Activated CD8-positive, alpha-beta T cell treated with anti-CD3 and anti-CD28 coated beads, Interleukin-2, amount 10 ng/mL, durations not matched to agents 7 days and 5 days (primary cell): ENCODE measurements around the gene ZNF664. TPM values are rescaled to one million over a fixed set of nuclear protein-coding genes. Genes with fewer than 3 reads are reported as not detected.

Source experiments
- ATAC-seq: fragments of 150-1000 bp; cut with Tn5 transposase; one replicate; pipeline ENCODE4 v1.10.0; 2021; ENCODE audit warnings: moderate library complexity
- CTCF ChIA-PET: fragments of 350-600 bp; sonication (Branson Sonifier 250); formaldehyde crosslinking; loops from one replicate; lab custom pipeline; 2021; ENCODE audit warnings: antibody characterized with exemption; lab: Charles Lee
- POLR2A ChIA-PET: fragments of 350-600 bp; sonication (Branson Sonifier 250); formaldehyde crosslinking; loops from one replicate; lab custom pipeline; 2021; ENCODE audit warnings: antibody characterized with exemption; lab: Charles Lee
- DNase-seq: peaks from one replicate; pipeline ENCODE4 v3.0.0-alpha.2; 2020
- H3K27ac Mint-ChIP-seq: one replicate; pipeline ENCODE4 v1.8.0; 2021; ENCODE audit warnings: mild to moderate bottlenecking, mixed read lengths
- H3K27me3 Mint-ChIP-seq: one replicate; pipeline ENCODE4 v1.8.0; 2021; ENCODE audit warnings: low read depth, mixed read lengths
- H3K36me3 Mint-ChIP-seq: one replicate; pipeline ENCODE4 v1.8.0; 2021; ENCODE audit warnings: low read depth, mixed read lengths
- H3K4me1 Mint-ChIP-seq: one replicate; pipeline ENCODE4 v1.8.0; 2021; ENCODE audit warnings: low read depth, mixed read lengths
- H3K4me3 Mint-ChIP-seq: one replicate; pipeline ENCODE4 v1.8.0; 2021; ENCODE audit warnings: mild to moderate bottlenecking, mixed read lengths
- H3K9me3 Mint-ChIP-seq: one replicate; pipeline ENCODE4 v1.8.0; 2022; ENCODE audit warnings: mixed read lengths; ENCODE audit not compliant: insufficient read depth
- total RNA-seq, 2 experiments: library from RNA; stranded (reverse); gene quantifications; one replicate each; pipeline ENCODE4 v1.2.3, GENCODE V29; 2021

ZNF664 gene
- total RNA-seq, 2 experiments from 2014 or later = 39.8 to 41.4 TPM

DNA sequence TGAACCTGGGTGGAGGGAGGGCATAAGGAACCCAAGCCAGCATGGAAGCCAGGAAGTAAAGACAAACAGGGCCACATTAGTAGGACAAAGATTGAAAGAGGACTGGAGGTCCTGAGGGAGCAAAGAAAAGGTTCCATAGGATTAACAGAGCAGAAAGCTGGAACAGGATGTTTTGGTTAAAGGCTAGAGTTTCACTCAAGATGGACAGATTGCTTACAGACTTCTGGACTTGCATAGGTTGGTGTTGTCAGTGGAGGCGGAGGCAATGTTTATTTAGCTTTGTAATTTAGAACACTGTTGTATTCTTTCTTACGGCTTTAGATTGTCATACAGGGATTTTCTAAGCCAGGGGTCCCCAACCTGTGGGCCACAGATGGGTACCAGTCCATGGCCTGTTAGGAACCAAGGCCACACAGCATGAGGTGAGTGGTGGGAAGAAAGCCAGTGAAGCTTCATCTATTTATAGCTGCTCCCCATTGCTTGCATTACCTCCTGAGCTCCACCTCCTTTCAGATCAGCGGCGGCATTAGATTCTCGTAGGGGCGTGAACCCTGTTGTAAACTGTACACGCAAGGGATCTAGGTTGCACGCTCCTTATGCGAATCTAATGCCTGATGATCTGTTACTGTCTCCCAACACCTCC lies 31.3 kb downstream of the ZNF664 start:
- Mint-ChIP-seq H3K4me3 (no peak overlapping the region), H3K27ac (no peak overlapping the region), H3K4me1 (peaks cover 27% of the 10 kb centered on the region), H3K9me3 (no peaks in the 10 kb centered on the region), H3K36me3 (peaks cover 8% of the 10 kb centered on the region), H3K27me3 (no peaks in the 10 kb centered on the region)
- ChIA-PET POLR2A (interaction anchor here (0.6 kb wide), 2 partner anchors 47 to 259 kb away, joined by 3 read pairs; no protein-coding TSS in a partner anchor), CTCF (no interaction called here)
- ATAC-seq (no peak), DNase-seq (no peak)

DNA sequence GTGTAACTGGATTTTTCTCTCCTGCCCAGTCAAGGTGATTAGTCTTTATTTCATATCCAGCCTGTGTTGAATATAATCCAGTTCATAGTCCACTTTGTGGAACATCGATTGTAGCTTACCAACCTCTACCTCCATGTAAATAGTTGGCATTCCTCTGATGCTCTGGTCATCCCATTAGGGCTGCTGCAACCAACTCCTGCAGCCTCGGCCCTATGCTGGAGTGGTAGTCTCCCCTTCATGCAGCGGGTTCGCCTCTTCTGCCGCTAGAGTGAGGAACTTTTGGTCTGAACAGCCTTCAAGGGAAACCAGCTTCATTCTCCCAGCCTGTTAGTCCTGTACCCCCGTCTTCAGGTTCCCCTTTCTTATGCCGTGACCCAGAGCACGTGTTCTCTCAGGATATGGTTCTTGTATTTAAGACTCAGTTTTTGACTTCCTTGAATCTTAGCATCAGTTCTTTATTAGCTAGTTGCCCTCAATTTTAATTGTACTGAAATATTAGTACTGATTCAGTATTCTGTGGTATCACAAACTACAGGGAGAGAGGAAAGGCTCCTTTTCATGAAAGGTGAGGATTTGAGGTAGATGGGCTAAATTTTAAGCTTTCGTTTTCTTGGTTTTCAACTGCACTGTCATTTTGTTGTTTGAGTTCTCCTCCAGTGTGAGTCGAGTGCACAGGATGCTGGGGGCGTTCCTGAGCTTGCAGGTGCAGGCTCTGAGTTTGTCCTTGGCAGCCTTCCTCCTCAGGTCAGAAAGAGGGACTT lies 33.2 kb downstream of the ZNF664 start:
- peaks cover 33% of the 10 kb centered on the region for H3K4me1 Mint-ChIP-seq
- peaks cover 14% of the 10 kb centered on the region for H3K36me3 Mint-ChIP-seq
- ChIA-PET POLR2A (interaction anchor here (0.6 to 1.2 kb wide), 4 partner anchors 9 to 152 kb away, joined by 3 read pairs; no protein-coding TSS in a partner anchor), CTCF (interaction anchor here (0.6 to 1.7 kb wide), 10 partner anchors 10 to 768 kb away, joined by 3 to 11 read pairs (median 3); no protein-coding TSS in a partner anchor)
- DNase-seq (peak; percentile 53), ATAC-seq (peak; percentile 76)
- peak overlapping the region; percentile 80 for H3K27ac Mint-ChIP-seq
- no peaks in the 10 kb centered on the region for H3K9me3 Mint-ChIP-seq
- peak overlapping the region; percentile 32 for H3K4me3 Mint-ChIP-seq
- H3K27me3 Mint-ChIP-seq = no peaks in the 10 kb centered on the region

DNA sequence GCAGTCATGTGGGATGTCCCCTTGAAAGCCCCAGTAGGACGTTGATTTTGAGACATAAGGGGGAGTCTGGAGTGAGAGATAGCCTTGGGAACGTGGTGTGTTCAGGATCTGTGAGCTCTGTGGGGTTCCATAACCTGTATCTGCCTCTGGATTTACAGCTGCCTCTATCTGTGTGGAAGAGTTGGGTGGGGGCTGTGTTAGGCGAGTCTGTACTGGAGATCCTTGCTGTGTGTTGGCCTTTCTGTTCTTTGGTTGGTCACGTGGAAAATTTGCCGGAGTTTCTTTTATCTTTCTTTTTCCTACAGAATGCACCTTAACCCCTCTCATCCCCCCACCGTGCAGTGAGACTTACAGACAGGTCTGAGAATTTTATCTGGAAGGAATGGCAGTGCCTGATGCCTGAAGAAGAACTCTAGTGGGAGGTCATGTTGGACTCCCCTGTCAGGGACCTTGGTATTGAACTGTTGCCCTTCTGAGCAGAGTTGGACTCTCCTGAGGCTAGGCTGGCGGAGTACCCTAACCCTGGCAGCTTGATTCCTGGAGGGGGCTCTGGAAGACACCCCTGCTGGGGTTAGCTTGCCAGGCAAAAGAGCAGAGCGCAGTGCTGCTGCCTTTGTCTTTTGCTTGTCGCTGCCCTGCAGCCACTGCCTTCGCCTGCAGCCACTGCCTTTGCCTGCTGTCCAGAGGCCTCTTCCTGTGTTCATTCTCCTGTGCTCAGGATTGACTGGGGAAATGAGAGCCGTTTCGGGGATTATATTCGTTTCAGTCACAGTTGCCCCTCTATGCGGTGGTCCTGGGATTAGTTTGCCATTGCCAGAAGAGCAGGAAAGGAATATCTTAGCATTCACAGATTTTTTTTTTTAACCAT lies 34.1 kb downstream of the ZNF664 start:
- no peak for ATAC-seq
- DNase-seq = no peak
- no peaks in the 10 kb centered on the region for H3K9me3 Mint-ChIP-seq
- H3K4me3 Mint-ChIP-seq = peak overlapping the region; percentile 32
- H3K27me3 Mint-ChIP-seq = no peaks in the 10 kb centered on the region
- H3K4me1 Mint-ChIP-seq = peaks cover 33% of the 10 kb centered on the region
- ChIA-PET POLR2A (interaction anchor here (0.6 to 1.2 kb wide), 4 partner anchors 8 to 151 kb away, joined by 3 read pairs; no protein-coding TSS in a partner anchor), CTCF (interaction anchor here (0.6 to 1.7 kb wide), 9 partner anchors 10 to 767 kb away, joined by 3 to 11 read pairs (median 3); no protein-coding TSS in a partner anchor)
- H3K27ac Mint-ChIP-seq = peak overlapping the region; percentile 80
- peaks cover 21% of the 10 kb centered on the region for H3K36me3 Mint-ChIP-seq

DNA sequence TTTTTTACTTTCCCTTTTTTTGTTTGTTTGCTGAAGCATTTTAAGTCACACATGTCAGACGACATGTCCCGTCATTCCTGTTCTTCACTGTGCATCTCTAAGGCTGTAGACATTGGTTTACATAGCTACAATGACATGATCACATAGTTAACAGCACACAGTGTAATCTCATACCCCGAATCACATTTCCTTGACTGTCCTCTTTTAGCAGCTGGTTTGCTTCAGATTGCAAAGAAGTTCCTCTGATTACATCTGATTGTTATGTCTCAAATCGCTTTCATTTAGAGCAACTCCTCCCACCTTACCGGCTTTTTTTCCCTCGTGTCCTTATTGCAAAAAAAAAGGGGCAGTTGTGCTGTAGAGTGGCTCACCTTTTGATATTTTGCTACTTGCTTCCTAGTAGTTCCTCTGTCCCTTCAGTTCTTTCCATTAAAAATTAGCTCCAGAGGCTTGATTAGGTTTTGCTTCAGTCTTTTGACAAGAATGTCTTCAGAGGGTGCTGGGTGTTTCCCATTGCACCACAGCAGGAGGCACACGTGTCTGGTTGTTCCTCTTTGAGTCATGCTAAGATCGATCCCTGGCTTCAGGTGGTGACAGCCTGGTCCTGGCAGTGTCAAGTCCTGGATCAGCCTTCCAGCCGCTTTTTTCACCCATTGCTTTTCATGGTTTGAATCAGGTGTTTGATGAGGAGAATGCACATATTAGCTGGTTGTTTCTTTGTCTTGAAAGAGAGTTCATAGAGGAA lies 35.0 kb downstream of the ZNF664 start:
- Mint-ChIP-seq H3K4me3 (no peak overlapping the region), H3K4me1 (peaks cover 33% of the 10 kb centered on the region), H3K36me3 (peaks cover 27% of the 10 kb centered on the region), H3K9me3 (no peaks in the 10 kb centered on the region), H3K27ac (no peak overlapping the region), H3K27me3 (no peaks in the 10 kb centered on the region)
- ChIA-PET POLR2A (interaction anchor here (0.7 to 1.3 kb wide), 2 partner anchors 10 to 314 kb away, joined by 3 read pairs; no protein-coding TSS in a partner anchor), CTCF (interaction anchor here (1.4 to 1.5 kb wide), 2 partner anchors 24 to 102 kb away, joined by 5 to 8 read pairs; no protein-coding TSS in a partner anchor)
- ATAC-seq (no peak), DNase-seq (no peak)

DNA sequence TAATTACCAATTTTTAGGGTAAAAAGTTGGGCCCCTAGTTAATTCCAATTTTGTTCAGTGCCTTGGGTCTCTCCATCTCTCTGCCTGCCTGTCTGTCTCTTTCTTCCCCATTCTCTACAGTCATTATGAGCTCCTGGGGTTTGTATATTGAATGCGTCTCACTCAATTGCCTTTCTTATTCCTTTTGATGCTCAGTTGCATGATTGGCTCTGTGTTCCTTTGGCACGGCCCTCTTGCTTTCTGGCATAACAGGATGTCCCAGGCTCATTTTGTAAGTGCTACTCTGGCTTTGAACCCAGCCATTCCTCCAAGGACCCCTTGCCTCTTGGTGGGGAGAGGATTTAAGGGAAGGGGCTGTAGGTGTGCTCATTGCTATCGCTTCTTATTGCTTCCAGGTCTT lies 35.6 kb downstream of the ZNF664 start:
- ATAC-seq (no peak), DNase-seq (no peak)
- H3K4me3 Mint-ChIP-seq = no peak overlapping the region
- CTCF ChIA-PET = interaction anchor here (1.4 to 1.5 kb wide), 2 partner anchors 24 to 103 kb away, joined by 5 to 8 read pairs; no protein-coding TSS in a partner anchor
- no peaks in the 10 kb centered on the region for H3K27me3 Mint-ChIP-seq
- peaks cover 33% of the 10 kb centered on the region for H3K4me1 Mint-ChIP-seq
- no peaks in the 10 kb centered on the region for H3K9me3 Mint-ChIP-seq
- no peak overlapping the region for H3K27ac Mint-ChIP-seq
- peaks cover 27% of the 10 kb centered on the region for H3K36me3 Mint-ChIP-seq
- POLR2A ChIA-PET = interaction anchor here (0.7 to 1.3 kb wide), 2 partner anchors 10 to 313 kb away, joined by 3 read pairs; no protein-coding TSS in a partner anchor

DNA sequence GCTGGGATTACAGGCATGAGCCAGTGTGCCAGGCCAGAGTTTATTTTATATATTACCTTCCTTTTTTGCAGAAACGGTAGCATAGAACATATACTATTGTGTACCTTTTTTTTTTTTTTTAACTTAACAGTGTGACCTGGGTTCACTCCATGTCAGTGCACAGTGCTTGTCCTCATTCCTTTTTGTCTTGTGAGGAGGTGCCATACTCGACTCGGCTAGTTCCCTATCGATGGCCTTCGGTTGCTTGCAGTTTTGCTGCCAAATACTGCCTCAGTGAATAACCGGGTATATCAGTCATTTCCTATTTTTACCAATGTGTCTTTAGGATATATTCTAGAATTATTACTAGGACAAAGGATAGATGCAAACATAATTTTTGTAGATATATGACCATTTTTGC lies 36.8 kb downstream of the ZNF664 start:
- Mint-ChIP-seq H3K27ac (no peak overlapping the region), H3K4me3 (no peak overlapping the region), H3K9me3 (no peaks in the 10 kb centered on the region), H3K4me1 (peaks cover 33% of the 10 kb centered on the region), H3K36me3 (peaks cover 27% of the 10 kb centered on the region), H3K27me3 (no peaks in the 10 kb centered on the region)
- DNase-seq = no peak
- CTCF ChIA-PET = no interaction called here
- POLR2A ChIA-PET = no interaction called here
- ATAC-seq = no peak

DNA sequence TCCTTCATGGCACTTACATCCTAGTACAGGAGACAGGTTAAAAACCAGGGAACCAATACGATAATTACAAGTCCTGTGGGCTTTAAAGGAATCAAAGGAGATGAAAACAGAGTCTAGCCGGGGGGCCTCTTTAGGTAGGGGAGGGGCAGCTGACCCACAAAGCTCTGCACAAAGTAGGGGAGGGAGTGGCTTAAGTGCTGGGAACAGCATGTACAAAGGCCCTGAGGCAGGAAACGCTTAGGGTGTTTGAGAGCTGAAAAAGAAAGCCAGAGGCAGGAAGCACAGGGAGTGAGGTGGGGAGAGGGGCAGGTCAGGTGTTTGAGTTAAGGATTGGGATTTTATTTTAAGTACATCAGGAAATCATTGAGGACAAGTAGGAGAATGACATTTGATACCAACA lies 37.7 kb downstream of the ZNF664 start:
- CTCF ChIA-PET = no interaction called here
- peak overlapping the region; percentile 36 for H3K27ac Mint-ChIP-seq
- POLR2A ChIA-PET = no interaction called here
- H3K36me3 Mint-ChIP-seq = peaks cover 27% of the 10 kb centered on the region
- H3K4me3 Mint-ChIP-seq = no peak overlapping the region
- peaks cover 31% of the 10 kb centered on the region for H3K4me1 Mint-ChIP-seq
- ATAC-seq (no peak), DNase-seq (no peak)
- no peaks in the 10 kb centered on the region for H3K9me3 Mint-ChIP-seq
- H3K27me3 Mint-ChIP-seq = no peaks in the 10 kb centered on the region

DNA sequence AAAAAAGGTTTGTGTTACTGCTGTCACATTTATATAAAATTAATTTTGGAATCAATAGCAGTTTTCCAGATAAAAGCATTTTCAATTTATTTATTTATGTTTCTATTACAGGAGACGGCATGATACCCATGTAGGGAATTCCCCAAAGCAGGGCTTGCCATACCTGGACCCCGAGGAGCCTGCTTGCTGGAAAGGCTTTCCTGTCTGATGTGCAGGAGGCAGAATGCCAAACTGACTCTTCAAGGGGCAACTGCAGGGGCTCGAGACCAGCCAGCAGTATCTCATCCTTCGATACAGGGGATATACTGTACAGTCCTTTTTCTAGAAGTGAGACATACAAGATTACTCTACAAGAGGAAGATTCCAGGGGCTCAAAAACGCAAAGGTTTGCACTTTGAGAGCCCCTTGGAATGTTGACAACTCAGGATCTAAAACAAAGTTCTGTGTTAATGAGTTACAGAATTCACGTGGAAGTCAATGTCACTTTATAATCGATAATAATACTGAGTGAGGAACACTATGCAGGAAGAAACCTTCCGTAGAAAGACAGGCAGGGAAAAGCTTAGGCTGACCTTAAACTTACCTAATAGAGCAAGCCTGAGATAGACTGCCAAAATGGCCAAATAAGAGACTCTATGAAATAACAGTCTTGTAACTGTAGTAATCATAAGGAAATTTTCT lies 38.6 kb downstream of the ZNF664 start:
- ATAC-seq = no peak
- no peaks in the 10 kb centered on the region for H3K27me3 Mint-ChIP-seq
- ChIA-PET POLR2A (no interaction called here), CTCF (no interaction called here)
- peaks cover 25% of the 10 kb centered on the region for H3K36me3 Mint-ChIP-seq
- no peak overlapping the region for H3K4me3 Mint-ChIP-seq
- H3K4me1 Mint-ChIP-seq = peaks cover 22% of the 10 kb centered on the region
- DNase-seq = no peak
- no peak overlapping the region for H3K27ac Mint-ChIP-seq
- H3K9me3 Mint-ChIP-seq = no peaks in the 10 kb centered on the region

DNA sequence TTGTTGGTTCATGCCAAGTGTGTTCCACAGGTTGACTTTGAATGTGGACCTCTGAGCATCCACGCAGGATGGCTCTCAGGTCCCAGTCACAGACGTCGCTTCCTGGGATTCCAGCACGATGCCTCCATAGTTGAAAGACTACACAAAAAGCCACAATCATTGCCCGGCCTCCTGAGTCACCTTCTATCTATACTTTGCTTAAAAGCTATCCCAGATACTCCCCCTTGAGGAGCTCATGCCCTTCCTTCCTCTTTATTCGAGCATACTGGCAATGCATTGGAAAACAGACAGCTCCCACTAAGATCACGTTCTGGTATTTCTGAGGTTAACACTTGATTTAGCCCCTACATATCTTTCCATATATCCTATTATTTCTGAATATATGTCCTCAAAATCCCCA lies 40.1 kb downstream of the ZNF664 start:
- Mint-ChIP-seq H3K27me3 (no peaks in the 10 kb centered on the region), H3K36me3 (peaks cover 21% of the 10 kb centered on the region), H3K27ac (no peak overlapping the region), H3K4me3 (no peak overlapping the region), H3K9me3 (no peaks in the 10 kb centered on the region), H3K4me1 (peaks cover 11% of the 10 kb centered on the region)
- ATAC-seq (no peak), DNase-seq (no peak)
- CTCF ChIA-PET = no interaction called here
- POLR2A ChIA-PET = no interaction called here
